Upper lobe of right lung (tissue), 1 donor: ENCODE data around the gene FMNL3. TPM values are rescaled to one million over a fixed set of nuclear protein-coding genes. Genes with fewer than 3 reads are reported as not detected.

Experiments used
- ATAC-seq: fragments of 200-7000 bp; cut with Tn5 transposase; one replicate; pipeline ENCODE4 v1.9.1; 2020; ENCODE audit warnings: mild to moderate bottlenecking, moderate library complexity
- DNase-seq: peaks from one replicate; pipeline ENCODE4 v3.0.0-alpha.2; 2020
- H3K27ac ChIP-seq: fragments of 200-600 bp; one replicate; pipeline ENCODE4 v1.8.0; 2022
- H3K27me3 ChIP-seq: fragments of 200-600 bp; one replicate; pipeline ENCODE4 v1.8.0; 2022; ENCODE audit warnings: mild to moderate bottlenecking
- H3K36me3 ChIP-seq: fragments of 200-600 bp; one replicate; pipeline ENCODE4 v1.8.0; 2022
- H3K4me1 ChIP-seq: fragments of 200-600 bp; one replicate; pipeline ENCODE4 v1.8.0; 2022
- H3K4me3 ChIP-seq: fragments of 200-600 bp; one replicate; pipeline ENCODE4 v1.8.0; 2022; ENCODE audit warnings: mild to moderate bottlenecking
- H3K9me3 ChIP-seq: fragments of 200-600 bp; one replicate; pipeline ENCODE4 v1.8.0; 2022
- CTCF ChIP-seq: fragments of 200-600 bp; IDR thresholded peaks from one replicate; pipeline ENCODE4 v1.8.0; 2022; ENCODE audit warnings: antibody characterized with exemption
- intact Hi-C: fragments of 100-400 bp; cut with DNase I; formaldehyde crosslinking; loops from one replicate; pipeline ENCODE4 v1.11.0; 2022
- total RNA-seq: library from RNA; stranded (reverse); fragmentation: NEBNext Ultra II Directional; extraction: Animal tissue kit (Norgen Biotek cat#: 25700); gene quantifications from one replicate; pipeline ENCODE4 v1.2.1, GENCODE V29; 2021
- donor health status: DM: no; HTN: yes; CAD: no; lungs with severe emphysema.

Gene FMNL3
- total RNA-seq, 1 donor from 2014 or later = 40.3 TPM

GRCh38 chr12:49587174-49587908, 119.9 kb downstream of the FMNL3 start:
- Histone ChIP-seq H3K27ac (no peak overlapping the region), H3K27me3 (no peaks in the 10 kb centered on the region), H3K4me1 (peaks cover 6% of the 10 kb centered on the region), H3K4me3 (no peak overlapping the region), H3K36me3 (no peaks in the 10 kb centered on the region), H3K9me3 (no peaks in the 10 kb centered on the region)
- ATAC-seq (no peak), DNase-seq (no peak)
- no peak for TF ChIP-seq CTCF
- intact Hi-C loops = no loop called here

Other genes starting within 250 kb of the FMNL3 start
- 0.90 TPM for gene KCNH3, start 168.4 kb downstream of the FMNL3 start, total RNA-seq
- gene MCRS1, start 139.3 kb downstream of the FMNL3 start, total RNA-seq = 54.0 TPM
- gene FAM186B, start 101.8 kb downstream of the FMNL3 start, total RNA-seq = 0.75 TPM
- 19.9 TPM for gene PRPF40B, start 83.8 kb downstream of the FMNL3 start, total RNA-seq
- gene TMBIM6, start 34.2 kb upstream of the FMNL3 start, total RNA-seq = 654 TPM
- gene NCKAP5L, start 121.0 kb upstream of the FMNL3 start, total RNA-seq = 23.2 TPM
- 4.9 TPM for gene BCDIN3D, start 135.7 kb upstream of the FMNL3 start, total RNA-seq
- gene FAIM2, start 196.5 kb upstream of the FMNL3 start, total RNA-seq = 1.2 TPM
- not detected for gene AQP2, start 243.3 kb upstream of the FMNL3 start, total RNA-seq